Liver (tissue), 3 donors: ENCODE results near the gene C1QTNF1.

Experiments
- ATF3 ChIP-seq: IDR thresholded peaks from 2 replicates; pipeline ENCODE4 v1.6.1; 2016; ENCODE audit warnings: antibody characterized with exemption
- EGR1 ChIP-seq, 2 donors: IDR thresholded peaks; 2 replicates each; pipeline ENCODE4 v1.6.1; 2016 to 2018; ENCODE audit warnings: antibody characterized with exemption in 2 of 2, low read depth in 2 of 2
- FOXA1 ChIP-seq: IDR thresholded peaks from 2 replicates; pipeline ENCODE4 v1.6.1; 2016; ENCODE audit warnings: antibody characterized with exemption
- GABPA ChIP-seq, 2 donors: IDR thresholded peaks in 1 of 2; conservative IDR thresholded peaks in 1 of 2; 2 replicates each; pipeline ENCODE4 v1.6.1; 2016; ENCODE audit warnings: antibody characterized with exemption in 2 of 2, mild to moderate bottlenecking in 1 of 2, moderate library complexity in 1 of 2
- HNF4A ChIP-seq, 2 donors: conservative IDR thresholded peaks; 2 replicates each; pipeline ENCODE4 v1.6.1; 2016; ENCODE audit warnings: antibody characterized with exemption in 2 of 2, mild to moderate bottlenecking in 2 of 2
- JUND ChIP-seq, 2 donors: IDR thresholded peaks; 2 replicates each; pipeline ENCODE4 v1.6.1; 2016; ENCODE audit warnings: antibody characterized with exemption in 2 of 2
- MAX ChIP-seq: IDR thresholded peaks from 2 replicates; pipeline ENCODE4 v1.6.1; 2016; ENCODE audit warnings: antibody characterized with exemption
- RAD21 ChIP-seq, 2 donors: IDR thresholded peaks; 2 replicates each; pipeline ENCODE4 v1.6.1; 2016; ENCODE audit warnings: antibody characterized with exemption in 2 of 2, mild to moderate bottlenecking in 2 of 2
- RXRA ChIP-seq, 2 donors: IDR thresholded peaks; 2 replicates each; pipeline ENCODE4 v1.6.1; 2017 to 2018; ENCODE audit warnings: antibody characterized with exemption in 2 of 2, mild to moderate bottlenecking in 1 of 2
- TAF1 ChIP-seq: conservative IDR thresholded peaks from 2 replicates; pipeline ENCODE4 v1.6.1; 2016; ENCODE audit warnings: antibody characterized with exemption, mild to moderate bottlenecking
- YY1 ChIP-seq: IDR thresholded peaks from 2 replicates; pipeline ENCODE4 v1.6.1; 2016; ENCODE audit warnings: antibody characterized with exemption, mild to moderate bottlenecking
- TF ChIP-seq, protein P1 (sequence below): fragments of 150-350 bp; IDR thresholded peaks from 2 replicates; pipeline ENCODE4 v1.5.1; 2017; ENCODE audit warnings: improper control_type of control experiment, low read depth, low read length; ENCODE audit not compliant: missing input control
- TF ChIP-seq, protein P2 (sequence below): IDR thresholded peaks from 2 replicates; pipeline ENCODE4 v1.6.1; 2016; ENCODE audit warnings: antibody characterized with exemption, mild to moderate bottlenecking
- donor health status: healthy.
- donor health status: healthy.

DNA sequence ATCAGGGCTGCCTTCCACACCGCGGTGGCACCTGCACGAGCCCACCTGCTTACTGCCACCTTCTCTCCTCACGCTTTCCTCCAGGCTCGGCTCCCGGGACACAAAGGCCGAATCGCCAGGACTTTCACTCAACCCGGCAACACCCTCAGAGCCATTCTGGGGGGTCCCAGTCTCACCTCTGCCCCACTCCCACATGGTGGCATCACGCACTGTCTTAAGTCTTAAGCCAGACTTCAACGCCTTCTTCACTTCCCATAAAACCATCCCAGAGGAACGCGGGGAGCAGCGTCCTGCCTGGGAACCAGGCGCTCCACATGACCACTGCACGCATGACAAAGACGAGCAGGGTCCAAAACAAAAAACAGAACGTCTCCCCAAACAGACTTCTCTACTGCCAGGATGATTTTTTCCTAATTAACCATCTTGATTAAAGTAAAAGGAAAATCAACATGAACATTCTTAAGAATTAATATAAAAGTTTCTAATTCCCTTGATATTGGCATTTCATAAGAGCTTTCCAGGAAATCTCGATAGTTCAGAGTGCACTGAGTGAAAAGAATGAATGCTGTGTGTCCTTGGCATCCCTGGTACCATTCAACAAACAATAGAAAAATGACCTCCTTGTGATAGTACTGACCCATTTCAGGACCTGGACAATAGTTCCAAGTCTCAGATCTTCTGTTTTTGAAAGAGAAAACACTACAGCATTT lies 17.0 kb upstream of the C1QTNF1 start:
- TF ChIP-seq RAD21 (IDR thresholded peaks at IDR 0.05) (no peak), GABPA (IDR thresholded peaks at IDR 0.05 in 1 of 2, conservative IDR thresholded peaks at IDR 0.05 in 1 of 2) (no peak), TAF1 (no peak), FOXA1 (no peak), RXRA (IDR thresholded peaks at IDR 0.05) (no peak), EGR1 (IDR thresholded peaks at IDR 0.05; ENCODE audit: low read depth in 2 of 2) (no peak), YY1 (no peak), JUND (IDR thresholded peaks at IDR 0.05) (no peak), MAX (no peak), ATF3 (no peak), HNF4A (conservative IDR thresholded peaks at IDR 0.05) (no peak)
- TF ChIP-seq, protein P1, sequence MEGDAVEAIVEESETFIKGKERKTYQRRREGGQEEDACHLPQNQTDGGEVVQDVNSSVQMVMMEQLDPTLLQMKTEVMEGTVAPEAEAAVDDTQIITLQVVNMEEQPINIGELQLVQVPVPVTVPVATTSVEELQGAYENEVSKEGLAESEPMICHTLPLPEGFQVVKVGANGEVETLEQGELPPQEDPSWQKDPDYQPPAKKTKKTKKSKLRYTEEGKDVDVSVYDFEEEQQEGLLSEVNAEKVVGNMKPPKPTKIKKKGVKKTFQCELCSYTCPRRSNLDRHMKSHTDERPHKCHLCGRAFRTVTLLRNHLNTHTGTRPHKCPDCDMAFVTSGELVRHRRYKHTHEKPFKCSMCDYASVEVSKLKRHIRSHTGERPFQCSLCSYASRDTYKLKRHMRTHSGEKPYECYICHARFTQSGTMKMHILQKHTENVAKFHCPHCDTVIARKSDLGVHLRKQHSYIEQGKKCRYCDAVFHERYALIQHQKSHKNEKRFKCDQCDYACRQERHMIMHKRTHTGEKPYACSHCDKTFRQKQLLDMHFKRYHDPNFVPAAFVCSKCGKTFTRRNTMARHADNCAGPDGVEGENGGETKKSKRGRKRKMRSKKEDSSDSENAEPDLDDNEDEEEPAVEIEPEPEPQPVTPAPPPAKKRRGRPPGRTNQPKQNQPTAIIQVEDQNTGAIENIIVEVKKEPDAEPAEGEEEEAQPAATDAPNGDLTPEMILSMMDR: no peak
- TF ChIP-seq, protein P2, sequence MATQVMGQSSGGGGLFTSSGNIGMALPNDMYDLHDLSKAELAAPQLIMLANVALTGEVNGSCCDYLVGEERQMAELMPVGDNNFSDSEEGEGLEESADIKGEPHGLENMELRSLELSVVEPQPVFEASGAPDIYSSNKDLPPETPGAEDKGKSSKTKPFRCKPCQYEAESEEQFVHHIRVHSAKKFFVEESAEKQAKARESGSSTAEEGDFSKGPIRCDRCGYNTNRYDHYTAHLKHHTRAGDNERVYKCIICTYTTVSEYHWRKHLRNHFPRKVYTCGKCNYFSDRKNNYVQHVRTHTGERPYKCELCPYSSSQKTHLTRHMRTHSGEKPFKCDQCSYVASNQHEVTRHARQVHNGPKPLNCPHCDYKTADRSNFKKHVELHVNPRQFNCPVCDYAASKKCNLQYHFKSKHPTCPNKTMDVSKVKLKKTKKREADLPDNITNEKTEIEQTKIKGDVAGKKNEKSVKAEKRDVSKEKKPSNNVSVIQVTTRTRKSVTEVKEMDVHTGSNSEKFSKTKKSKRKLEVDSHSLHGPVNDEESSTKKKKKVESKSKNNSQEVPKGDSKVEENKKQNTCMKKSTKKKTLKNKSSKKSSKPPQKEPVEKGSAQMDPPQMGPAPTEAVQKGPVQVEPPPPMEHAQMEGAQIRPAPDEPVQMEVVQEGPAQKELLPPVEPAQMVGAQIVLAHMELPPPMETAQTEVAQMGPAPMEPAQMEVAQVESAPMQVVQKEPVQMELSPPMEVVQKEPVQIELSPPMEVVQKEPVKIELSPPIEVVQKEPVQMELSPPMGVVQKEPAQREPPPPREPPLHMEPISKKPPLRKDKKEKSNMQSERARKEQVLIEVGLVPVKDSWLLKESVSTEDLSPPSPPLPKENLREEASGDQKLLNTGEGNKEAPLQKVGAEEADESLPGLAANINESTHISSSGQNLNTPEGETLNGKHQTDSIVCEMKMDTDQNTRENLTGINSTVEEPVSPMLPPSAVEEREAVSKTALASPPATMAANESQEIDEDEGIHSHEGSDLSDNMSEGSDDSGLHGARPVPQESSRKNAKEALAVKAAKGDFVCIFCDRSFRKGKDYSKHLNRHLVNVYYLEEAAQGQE: no peak
